ENCODE data around the gene CALML6.

GRCh38 chr1:1889847-1890505 lies 25.1 kb upstream of the CALML6 start:
- TF ChIP-seq TAF1 (IDR thresholded peaks at IDR 0.05; ENCODE audit: borderline replicate concordance, low read depth, low read length) (peak; percentile 34; the same call in 1 of the 2 replicates), POLR2A (IDR thresholded peaks at IDR 0.05; ENCODE audit: low read depth, low read length) (no peak), POLR2AphosphoS5 (IDR thresholded peaks at IDR 0.05; ENCODE audit: low read depth, low read length) (no peak; the same call in 1 of the 2 replicates)
